HepG2 (cell line): ENCODE measurements around the gene TMEM59. TPM values are rescaled to one million over a fixed set of nuclear protein-coding genes. Genes with fewer than 3 reads are reported as not detected.
A peak's percentile ranks its signal among the peaks of the same experiment; 100 is the strongest.

Experiments used
- FOXK1 ChIP-seq: sonication (generic); formaldehyde crosslinking; IDR thresholded peaks from 2 replicates; pipeline ENCODE4 v1.4.0; 2020; ENCODE audit warnings: low read depth, missing genetic modification reagents, borderline replicate concordance
- FOXP1 ChIP-seq, 2 experiments: fragments of 450-650 bp in 1 of 2; IDR thresholded peaks; 2 replicates each; pipeline ENCODE4 v1.6.1; 2017 to 2018; ENCODE audit warnings: antibody characterized with exemption in 1 of 2
- FUBP1 ChIP-seq: sonication (generic); formaldehyde crosslinking; IDR thresholded peaks from 2 replicates; pipeline ENCODE4 v1.5.1; 2020; ENCODE audit warnings: missing genetic modification reagents, mild to moderate bottlenecking, borderline replicate concordance
- GLMP ChIP-seq: sonication (generic); formaldehyde crosslinking; IDR thresholded peaks from 2 replicates; pipeline ENCODE4 v1.9.0; 2021; ENCODE audit warnings: missing genetic modification reagents, mild to moderate bottlenecking, borderline replicate concordance
- HMGXB4 ChIP-seq, 2 experiments: sonication (generic) in 1 of 2; formaldehyde crosslinking in 1 of 2; IDR thresholded peaks; 2 replicates each; pipeline versions ENCODE4 v1.4.0 to v1.6.1; 2018 to 2020; ENCODE audit warnings: missing genetic modification reagents in 2 of 2, borderline replicate concordance in 1 of 2, low read depth in 1 of 2, mild to moderate bottlenecking in 1 of 2, missing biosample characterization in 1 of 2
- IRF9 ChIP-seq: sonication (generic); formaldehyde crosslinking; IDR thresholded peaks from 2 replicates; pipeline ENCODE4 v1.8.0; 2022; ENCODE audit warnings: missing genetic modification reagents, mild to moderate bottlenecking, borderline replicate concordance
- KMT2A ChIP-seq: sonication (generic); formaldehyde crosslinking; IDR thresholded peaks from 2 replicates; pipeline ENCODE4 v1.4.0; 2020; ENCODE audit warnings: missing genetic modification reagents
- POGZ ChIP-seq: sonication (generic); formaldehyde crosslinking; IDR thresholded peaks from 2 replicates; pipeline ENCODE4 v1.4.0; 2020; ENCODE audit warnings: mild to moderate bottlenecking, missing genetic modification reagents
- SCMH1 ChIP-seq: sonication (generic); formaldehyde crosslinking; IDR thresholded peaks from 2 replicates; pipeline ENCODE4 v1.9.0; 2021; ENCODE audit warnings: missing genetic modification reagents, mild to moderate bottlenecking, borderline replicate concordance
- SETDB1 ChIP-seq: sonication (generic); formaldehyde crosslinking; IDR thresholded peaks from 2 replicates; pipeline ENCODE4 v1.5.1; 2020; ENCODE audit warnings: missing genetic modification reagents, mild to moderate bottlenecking, borderline replicate concordance
- ZBTB42 ChIP-seq: sonication (generic); formaldehyde crosslinking; IDR thresholded peaks from 2 replicates; pipeline ENCODE4 v1.5.0; 2020; ENCODE audit warnings: mild to moderate bottlenecking, missing genetic modification reagents
- ZC3H13 ChIP-seq: sonication (generic); formaldehyde crosslinking; IDR thresholded peaks from 2 replicates; pipeline ENCODE4 v1.8.1; 2023; ENCODE audit warnings: mild to moderate bottlenecking, missing genetic modification reagents, moderate library complexity
- ZFP90 ChIP-seq: sonication (generic); formaldehyde crosslinking; IDR thresholded peaks from 2 replicates; pipeline ENCODE4 v1.8.0; 2022; ENCODE audit warnings: missing genetic modification reagents, mild to moderate bottlenecking, inconsistent platforms, borderline replicate concordance
- ZKSCAN1 ChIP-seq: fragments of 150-350 bp; IDR thresholded peaks from 2 replicates; pipeline ENCODE4 v1.6.1; 2014; ENCODE audit warnings: low read length
- ZNF292 ChIP-seq: sonication (generic); formaldehyde crosslinking; IDR thresholded peaks from 2 replicates; pipeline ENCODE4 v1.8.1; 2022; ENCODE audit warnings: mild to moderate bottlenecking, low read depth, missing genetic modification reagents, borderline replicate concordance
- ZNF44 ChIP-seq: sonication (generic); formaldehyde crosslinking; IDR thresholded peaks from 2 replicates; pipeline ENCODE4 v1.5.1; 2020; ENCODE audit warnings: mild to moderate bottlenecking, missing genetic modification reagents
- ZNF691 ChIP-seq: sonication (generic); formaldehyde crosslinking; IDR thresholded peaks from 2 replicates; pipeline ENCODE4 v1.4.0; 2020; ENCODE audit warnings: missing genetic modification reagents, low read depth, mild to moderate bottlenecking, borderline replicate concordance
- ZNF772 ChIP-seq: sonication (generic); formaldehyde crosslinking; IDR thresholded peaks from 2 replicates; pipeline ENCODE4 v1.5.0; 2020; ENCODE audit warnings: mild to moderate bottlenecking, missing genetic modification reagents
- polyA plus RNA-seq, 8 experiments: library from polyadenylated mRNA; depleted of rRNA in 3 of 8; stranded (reverse) in 7 of 8; unstranded in 1 of 8; fragments of >200 nt; fragmentation: Illumina TruSeq in 4 of 8; extraction: Trizol in 4 of 8; gene quantifications; 2 replicates each; pipeline versions ENCODE4 v1.2.1 to v1.2.3, GENCODE V29; 2011 to 2016; ENCODE audit warnings: low read depth in 4 of 8, missing spikeins in 1 of 8, mixed read lengths in 1 of 8; ENCODE audit not compliant: insufficient read depth in 1 of 8
- total RNA-seq, 5 experiments: library from RNA; depleted of rRNA; stranded (reverse); fragments of >200 nt; fragmentation: Illumina TruSeq; extraction: Trizol; gene quantifications; 2 replicates each; pipeline ENCODE4 v1.2.3, GENCODE V29; 2016; ENCODE audit warnings: low read depth in 1 of 5

The TMEM59 gene
- total and polyA plus RNA-seq, 2 of the 13 experiments (the other 11 are each of a cell fraction or from before 2014, with no cell fraction given), result 147 to 363 TPM

GRCh38 chr1:54016343-54017282, 36.4 kb downstream of the TMEM59 start (continued):
- no peak for TF ChIP-seq IRF9
- no peak for TF ChIP-seq ZNF44 (CRISPR knock-in tag)
- 0 out of 2 replicates have a peak, but pooled peaks have one; percentile 29 for TF ChIP-seq ZNF292 (CRISPR knock-in tag)
- no peak for TF ChIP-seq SCMH1 (CRISPR knock-in tag)
- TF ChIP-seq ZNF772, result peak; percentile 49; the same call in 1 of the 2 replicates
- no peak for TF ChIP-seq SETDB1
- TF ChIP-seq ZC3H13 (CRISPR knock-in tag), result no peak
- no peak for TF ChIP-seq FUBP1 (CRISPR knock-in tag)
- TF ChIP-seq HMGXB4 (CRISPR knock-in tag; IDR thresholded peaks at IDR 0.05; ENCODE audit: borderline replicate concordance in 1 of 2, low read depth in 1 of 2), result peak in 1 of 2 experiments; percentile 42; a peak in 1 of 4 replicates
- peak; percentile 74 for TF ChIP-seq FOXP1 (IDR thresholded peaks at IDR 0.05)
- peak; percentile 85 for TF ChIP-seq FOXP1 (CRISPR knock-in tag; IDR thresholded peaks at IDR 0.05)
- TF ChIP-seq FOXK1 (CRISPR knock-in tag), result peak; percentile 79; the same call in 1 of the 2 replicates
- no peak for TF ChIP-seq GLMP (CRISPR knock-in tag)
- TF ChIP-seq KMT2A (CRISPR knock-in tag), result peak; percentile 52; the same call in 1 of the 2 replicates
- no peak for TF ChIP-seq ZFP90 (CRISPR knock-in tag)
- no peak for TF ChIP-seq ZBTB42 (CRISPR knock-in tag)
- 0 out of 2 replicates have a peak, but pooled peaks have one; percentile 29 for TF ChIP-seq ZNF691 (CRISPR knock-in tag)
- peak; percentile 99 for TF ChIP-seq ZKSCAN1
- TF ChIP-seq POGZ, result peak; percentile 41; the same call in 1 of the 2 replicates
